CD4-positive, alpha-beta T cell (primary cell): ENCODE measurements around the gene ITPKA. TPM values are rescaled to one million over a fixed set of nuclear protein-coding genes. Genes with fewer than 3 reads are reported as not detected.
"Not testable (repeated sequence)": the region's sequence is repeated elsewhere in the genome, so short reads cannot be mapped to it uniquely, and the experiment has no call there.

Source experiments
- ATAC-seq: fragments of 200-7000 bp; cut with Tn5 transposase; one replicate; pipeline ENCODE4 v1.10.0; 2022; ENCODE audit warnings: mild to moderate bottlenecking; ENCODE audit not compliant: poor library complexity
- CTCF ChIA-PET: fragments of 350-600 bp; sonication (Branson Sonifier 250); formaldehyde crosslinking; loops from one replicate; lab custom pipeline; 2021; ENCODE audit warnings: antibody characterized with exemption, inconsistent platforms; lab: Charles Lee
- POLR2A ChIA-PET: fragments of 350-600 bp; sonication (Branson Sonifier 250); formaldehyde crosslinking; loops from one replicate; lab custom pipeline; 2021; ENCODE audit warnings: antibody characterized with exemption, inconsistent platforms; lab: Charles Lee
- DNase-seq, 14 experiments: peaks; one replicate each; pipeline ENCODE4 v3.0.0-alpha.2; 2013 to 2020; ENCODE audit warnings: mixed read lengths in 2 of 14
- H3K27ac ChIP-seq, 2 donors: one replicate each; pipeline versions ENCODE4 v1.5.1 to v1.7.0; 2013; ENCODE audit warnings: low read length in 2 of 2, low read depth in 1 of 2, mild to moderate bottlenecking in 1 of 2
- H3K27me3 ChIP-seq, 2 experiments: 1 replicate in 1 of 2; 2 replicates in 1 of 2; pipeline versions ENCODE4 v1.6.1 to v1.7.0; 2013; ENCODE audit warnings: low read length in 2 of 2, control low read depth in 1 of 2, mild to moderate bottlenecking in 1 of 2, moderate library complexity in 1 of 2; ENCODE audit not compliant: insufficient read depth in 2 of 2, control insufficient read depth in 1 of 2
- H3K36me3 ChIP-seq: one replicate; pipeline ENCODE4 v1.6.1; 2013; ENCODE audit warnings: low read length, control low read depth; ENCODE audit not compliant: insufficient read depth
- H3K4me1 ChIP-seq: one replicate; pipeline ENCODE4 v1.6.1; 2013; ENCODE audit warnings: low read length, control low read depth; ENCODE audit not compliant: insufficient read depth
- H3K4me3 ChIP-seq: one replicate; pipeline ENCODE4 v1.5.1; 2013; ENCODE audit warnings: mild to moderate bottlenecking, low read length, moderate library complexity
- H3K9me3 ChIP-seq, 2 experiments: 1 replicate in 1 of 2; 2 replicates in 1 of 2; pipeline versions ENCODE4 v1.6.1 to v1.7.0; 2013; ENCODE audit warnings: low read length in 2 of 2, mild to moderate bottlenecking in 2 of 2, control low read depth in 1 of 2, moderate library complexity in 1 of 2; ENCODE audit not compliant: control insufficient read depth in 1 of 2, insufficient read depth in 1 of 2
- H3K27ac Mint-ChIP-seq: one replicate; pipeline ENCODE4 v1.8.0; 2020; ENCODE audit warnings: mixed read lengths
- H3K27me3 Mint-ChIP-seq: one replicate; pipeline ENCODE4 v1.8.0; 2021; ENCODE audit warnings: mixed read lengths
- H3K36me3 Mint-ChIP-seq: one replicate; pipeline ENCODE4 v1.8.0; 2021; ENCODE audit warnings: low read depth, mixed read lengths
- H3K4me1 Mint-ChIP-seq: one replicate; pipeline ENCODE4 v1.8.0; 2021; ENCODE audit warnings: low read depth, mixed read lengths
- H3K4me3 Mint-ChIP-seq: one replicate; pipeline ENCODE4 v1.8.0; 2020; ENCODE audit warnings: mild to moderate bottlenecking, mixed read lengths
- H3K9me3 Mint-ChIP-seq: one replicate; pipeline ENCODE4 v1.8.0; 2020; ENCODE audit warnings: mixed read lengths
- CTCF ChIP-seq: fragments of 200-600 bp; IDR thresholded peaks from one replicate; pipeline ENCODE4 v1.8.0; 2022; ENCODE audit warnings: antibody characterized with exemption, mild to moderate bottlenecking
- intact Hi-C, 2 experiments: fragments of 100-400 bp; cut with DNase I in 1 of 2; cut with micrococcal nuclease in 1 of 2; formaldehyde crosslinking; loops; one replicate each; pipeline versions ENCODE4 v1.15.1 to v1.9.0; 2023 to 2025; cut with DNase I, micrococcal nuclease
- total RNA-seq, 174 experiments: library from RNA in 2 of 174; stranded (reverse) in 2 of 174; gene quantifications; one replicate each; pipeline ENCODE4 v1.2.3 and lab custom pipeline; 2021 to 2026

The ITPKA gene
- total RNA-seq, 2 experiments from 2014 or later, result not detected

DNA sequence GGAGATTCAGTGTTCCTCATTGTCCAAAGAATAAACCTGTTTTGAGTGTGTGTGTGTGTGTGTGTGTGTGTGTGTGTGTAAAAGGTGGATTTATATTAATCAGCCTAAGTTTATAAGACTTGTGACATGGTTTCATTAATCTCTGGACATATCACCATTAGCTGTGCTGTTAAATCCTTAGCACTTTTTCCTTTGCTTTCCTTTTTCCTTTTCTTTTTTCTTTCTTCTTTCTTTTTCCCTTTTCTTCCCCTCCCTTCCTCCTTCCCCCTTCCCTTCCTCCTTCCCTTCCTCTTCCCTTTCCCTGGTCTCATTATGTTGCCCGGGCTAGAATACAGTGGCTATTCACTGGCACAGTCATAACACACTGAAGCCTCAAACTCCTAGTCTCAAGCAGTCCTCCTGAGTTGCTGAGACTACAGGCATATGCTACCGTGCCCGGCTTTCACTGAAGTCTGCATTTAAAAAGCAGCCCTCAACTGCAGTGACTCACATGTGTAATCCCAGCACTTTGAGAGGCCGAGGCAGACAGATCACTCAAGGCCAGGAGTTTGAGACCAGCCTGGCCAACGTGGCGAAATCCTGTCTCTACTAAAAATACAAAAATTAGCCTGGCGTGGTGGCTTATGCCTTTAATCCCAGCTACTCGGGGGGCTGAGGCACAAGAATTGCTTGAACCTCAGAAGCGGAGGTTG lies 28.6 kb upstream of the ITPKA start:
- H3K27ac ChIP-seq, result no peak overlapping the region
- no peaks in the 10 kb centered on the region for H3K27me3 ChIP-seq
- intact Hi-C loops, result loop anchor here (5.0 to 10.0 kb wide), 5 partner anchors 42 to 437 kb away; no protein-coding TSS in a partner anchor
- Mint-ChIP-seq H3K4me1 (peaks cover 4% of the 10 kb centered on the region), H3K9me3 (no peaks in the 10 kb centered on the region), H3K4me3 (no peak overlapping the region), H3K36me3 (peaks cover 69% of the 10 kb centered on the region), H3K27ac (no peak overlapping the region), H3K27me3 (no peaks in the 10 kb centered on the region)
- ATAC-seq (no peak), DNase-seq (no peak)
- CTCF ChIA-PET, result interaction anchor here (1.0 to 2.3 kb wide), 12 partner anchors 12 to 620 kb away, joined by 3 to 17 read pairs (median 6); partner anchors contain the start of genes ITPKA and RPAP1
- no peaks in the 10 kb centered on the region for H3K9me3 ChIP-seq
- H3K36me3 ChIP-seq, result peaks cover 39% of the 10 kb centered on the region
- no peak overlapping the region for H3K4me3 ChIP-seq
- TF ChIP-seq CTCF, result no peak
- POLR2A ChIA-PET, result interaction anchor here (1.0 kb wide), 1 partner anchor 29 kb away, joined by 4 read pairs; the partner anchor contains the start of gene ITPKA
- H3K4me1 ChIP-seq, result no peaks in the 10 kb centered on the region

DNA sequence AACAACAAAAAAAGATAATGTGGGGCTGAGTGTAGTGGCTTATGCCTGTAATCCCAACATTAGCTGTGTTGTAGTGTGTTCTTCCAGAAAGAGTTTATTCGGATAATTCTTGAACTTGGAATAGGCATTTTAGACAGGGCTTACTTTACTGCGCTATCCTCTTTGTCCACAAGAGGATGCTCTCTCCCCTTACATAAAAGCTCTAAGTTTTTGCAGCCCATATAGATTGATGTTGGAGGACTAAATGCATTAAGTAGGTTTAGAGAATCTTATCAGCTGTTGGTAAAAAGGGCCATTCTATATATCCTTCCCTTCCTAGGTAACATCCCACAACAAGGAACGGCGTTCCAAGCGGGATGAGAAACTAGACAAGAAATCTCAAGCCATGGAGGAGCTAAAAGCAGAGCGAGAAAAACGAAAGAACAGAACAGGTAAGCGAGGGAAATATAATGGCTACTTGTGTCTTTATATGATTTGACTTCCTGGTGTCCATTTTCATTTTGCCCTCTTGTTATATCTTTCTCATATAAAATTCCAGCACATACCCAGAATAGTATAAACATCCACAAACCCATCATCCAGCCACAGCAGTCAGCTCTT lies 27.8 kb upstream of the ITPKA start:
- intact Hi-C loops, result loop anchor here (5.0 to 10.0 kb wide), 5 partner anchors 41 to 436 kb away; no protein-coding TSS in a partner anchor
- no peaks in the 10 kb centered on the region for H3K9me3 Mint-ChIP-seq
- Histone ChIP-seq H3K9me3 (no peaks in the 10 kb centered on the region), H3K36me3 (peaks cover 47% of the 10 kb centered on the region), H3K4me3 (no peak overlapping the region), H3K27me3 (no peaks in the 10 kb centered on the region), H3K27ac (no peak overlapping the region), H3K4me1 (no peaks in the 10 kb centered on the region)
- ATAC-seq (peak; percentile 67), DNase-seq (peak in 5 of 14 experiments; percentile 6 to 67 (median 58))
- TF ChIP-seq CTCF, result peak; percentile 77
- H3K27ac Mint-ChIP-seq, result no peak overlapping the region
- H3K4me1 Mint-ChIP-seq, result peaks cover 4% of the 10 kb centered on the region
- no peaks in the 10 kb centered on the region for H3K27me3 Mint-ChIP-seq
- H3K4me3 Mint-ChIP-seq, result no peak overlapping the region
- H3K36me3 Mint-ChIP-seq, result peaks cover 76% of the 10 kb centered on the region
- ChIA-PET CTCF (interaction anchor here (0.6 to 2.3 kb wide), 18 partner anchors 12 to 619 kb away, joined by 3 to 17 read pairs (median 4); partner anchors contain the start of genes ITPKA, MAPKBP1 and RPAP1), POLR2A (interaction anchor here (0.5 to 1.0 kb wide), 3 partner anchors 28 to 248 kb away, joined by 3 to 4 read pairs (median 4); partner anchors contain the start of gene ITPKA)

DNA sequence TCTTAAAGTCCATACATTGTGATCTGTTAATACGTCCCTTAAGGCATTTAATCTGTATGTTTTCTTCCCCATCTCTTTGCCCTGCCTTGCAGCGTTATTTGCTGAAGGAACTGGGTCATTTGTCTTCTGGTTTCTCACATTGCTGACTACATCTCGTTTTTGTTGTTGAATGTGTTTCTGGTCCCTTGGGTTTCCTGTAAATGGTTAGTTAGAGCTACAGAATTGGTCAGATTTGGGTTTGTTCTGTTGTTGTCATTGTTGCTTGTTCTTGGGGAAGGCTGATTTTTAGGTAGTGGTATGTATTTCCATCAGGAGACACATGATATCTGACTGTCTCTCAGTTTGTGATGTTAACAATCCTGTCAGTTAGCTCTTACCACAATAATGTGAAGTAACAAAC lies 27.0 kb upstream of the ITPKA start:
- no peaks in the 10 kb centered on the region for H3K27me3 Mint-ChIP-seq
- DNase-seq, result peak in 1 of 14 experiments; percentile 8
- peaks cover 55% of the 10 kb centered on the region for H3K36me3 ChIP-seq
- CTCF ChIA-PET, result interaction anchor here (0.8 to 2.3 kb wide), 7 partner anchors 12 to 344 kb away, joined by 3 to 17 read pairs (median 5); no protein-coding TSS in a partner anchor
- peaks cover 82% of the 10 kb centered on the region for H3K36me3 Mint-ChIP-seq
- no peaks in the 10 kb centered on the region for H3K27me3 ChIP-seq
- H3K4me1 Mint-ChIP-seq, result peaks cover 4% of the 10 kb centered on the region
- no peaks in the 10 kb centered on the region for H3K9me3 ChIP-seq
- H3K27ac Mint-ChIP-seq, result no peak overlapping the region
- H3K4me3 ChIP-seq, result no peak overlapping the region
- no peak overlapping the region for H3K4me3 Mint-ChIP-seq
- intact Hi-C loops, result loop anchor here (5.0 to 10.0 kb wide), 5 partner anchors 41 to 436 kb away; no protein-coding TSS in a partner anchor
- no peak for TF ChIP-seq CTCF
- POLR2A ChIA-PET, result no interaction called here
- ATAC-seq, result no peak
- H3K9me3 Mint-ChIP-seq, result no peaks in the 10 kb centered on the region
- H3K4me1 ChIP-seq, result no peaks in the 10 kb centered on the region
- no peak overlapping the region for H3K27ac ChIP-seq

GRCh38 chr15:41469644-41470043 lies 24.0 kb upstream of the ITPKA start:
- H3K36me3 Mint-ChIP-seq, result peaks cover 74% of the 10 kb centered on the region

More at GRCh38 chr15:41469644-41470043, 24.0 kb upstream of the ITPKA start:
- H3K27me3 Mint-ChIP-seq, H3K9me3 Mint-ChIP-seq, H3K27ac ChIP-seq, H3K4me3 Mint-ChIP-seq, H3K27ac Mint-ChIP-seq, H3K27me3 ChIP-seq, H3K4me3 ChIP-seq, H3K4me1 ChIP-seq, ATAC-seq, H3K9me3 ChIP-seq, DNase-seq, H3K4me1 Mint-ChIP-seq, POLR2A ChIA-PET, CTCF ChIA-PET: not testable (repeated sequence)
- H3K36me3 ChIP-seq, result peaks cover 65% of the 10 kb centered on the region
- intact Hi-C loops, result loop anchor here (5.0 to 10.0 kb wide), 6 partner anchors 38 to 433 kb away; no protein-coding TSS in a partner anchor
